NCI-H1436 (cell line): ENCODE results near the gene TMEM217.

Experiments
- DNase-seq: peaks from one replicate; lab custom pipeline; 2025; lab: John Stamatoyannopoulos, UW

The TMEM217 gene

DNA sequence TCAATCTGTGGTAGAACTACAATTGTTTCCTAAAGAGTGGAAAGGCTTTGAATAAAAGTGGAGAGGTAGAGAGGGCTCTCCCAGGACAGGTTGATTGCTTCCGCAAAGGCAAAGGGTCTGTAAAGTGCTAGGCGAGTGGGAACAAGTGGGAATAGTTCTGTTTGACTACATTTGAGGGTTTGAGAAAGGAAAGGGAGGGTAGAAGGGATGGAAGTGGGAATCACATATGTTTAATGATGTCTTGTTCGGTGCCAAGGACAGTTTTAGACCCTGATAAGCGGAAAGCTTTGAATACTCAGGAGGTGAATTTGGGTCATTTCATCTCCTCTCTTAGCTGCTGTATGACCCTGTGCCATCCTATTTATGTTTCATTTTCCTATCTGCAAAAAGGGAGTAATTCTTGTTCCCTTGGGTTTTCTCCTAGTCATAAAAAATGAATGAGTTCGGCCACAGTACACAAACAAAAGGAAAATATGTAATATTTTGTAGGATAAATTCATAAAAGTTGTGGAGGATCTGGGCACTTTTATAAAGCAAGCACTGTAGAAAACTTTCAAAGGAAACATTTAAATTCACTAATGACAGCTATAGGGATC, 89.7 kb downstream of the TMEM217 start:
- no peak for DNase-seq

DNA sequence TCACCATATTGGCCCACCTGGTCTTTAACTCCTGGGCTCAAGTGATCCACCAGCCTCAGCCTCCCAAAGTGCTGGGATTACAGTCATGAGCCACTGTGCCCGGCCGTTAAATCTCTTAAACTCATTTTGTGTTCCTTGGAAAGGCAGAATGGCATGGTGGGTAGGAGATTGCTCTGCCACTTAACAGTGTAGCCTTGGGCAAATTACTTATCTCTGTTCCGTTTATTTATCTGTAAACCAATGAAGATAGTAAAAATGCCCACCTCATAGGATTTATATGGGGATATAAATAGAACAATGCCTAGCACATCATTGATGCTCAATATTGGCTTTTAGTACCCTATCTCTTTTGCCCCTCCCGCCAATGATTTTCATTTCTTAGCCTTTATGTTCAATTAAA, 95.2 kb downstream of the TMEM217 start:
- DNase-seq = no peak
